Measurements from ENCODE around the gene SUSD5.

Gene SUSD5

GRCh38 chr3:33134026-33134625 is 84.5 kb downstream of the SUSD5 start:
- Histone ChIP-seq H3K4me1 (ENCODE audit: insufficient read depth, low read length) (peaks cover 5% of the 10 kb centered on the region), H3K27me3 (ENCODE audit: insufficient read depth, low read length) (no peaks in the 10 kb centered on the region), H3K9me3 (ENCODE audit: insufficient read depth, low read depth, low read length) (no peaks in the 10 kb centered on the region), H3K9ac (ENCODE audit: low read depth, low read length) (no peak overlapping the region), H3K27ac (ENCODE audit: low read depth, low read length) (no peak overlapping the region), H3K4me3 (ENCODE audit: low read length) (no peak overlapping the region), H3K36me3 (ENCODE audit: insufficient read depth, low read length) (peaks cover 42% of the 10 kb centered on the region)
- WGBS, result 94% methylated on average over 3 of the region's 4 CpGs

- Histone ChIP-seq H3K9me3 (ENCODE audit: insufficient read depth, low read depth, low read length) (no peaks in the 10 kb centered on the region), H3K4me3 (ENCODE audit: low read length) (no peak overlapping the region), H3K27me3 (ENCODE audit: insufficient read depth, low read length) (no peaks in the 10 kb centered on the region), H3K36me3 (ENCODE audit: insufficient read depth, low read length) (peaks cover 43% of the 10 kb centered on the region), H3K27ac (ENCODE audit: low read depth, low read length) (peak overlapping the region; percentile 5; the same call in 1 of the 2 replicates), H3K4me1 (ENCODE audit: insufficient read depth, low read length) (peaks cover 5% of the 10 kb centered on the region), H3K9ac (ENCODE audit: low read depth, low read length) (no peak overlapping the region)
- 78% methylated on average over 1 of the region's 1 CpG for WGBS
These were observed 86.6 kb downstream of the SUSD5 start for GRCh38 chr3:33132019-33132360.

- H3K9ac ChIP-seq (ENCODE audit: low read depth, low read length), result no peak overlapping the region
- H3K27me3 ChIP-seq (ENCODE audit: insufficient read depth, low read length), result no peaks in the 10 kb centered on the region
- no peak overlapping the region for H3K27ac ChIP-seq (ENCODE audit: low read depth, low read length)
- peaks cover 48% of the 10 kb centered on the region for H3K36me3 ChIP-seq (ENCODE audit: insufficient read depth, low read length)
- H3K9me3 ChIP-seq (ENCODE audit: insufficient read depth, low read depth, low read length), result no peaks in the 10 kb centered on the region
- no peak overlapping the region for H3K4me3 ChIP-seq (ENCODE audit: low read length)
- 55% methylated on average over 5 of the region's 6 CpGs for WGBS
- H3K4me1 ChIP-seq (ENCODE audit: insufficient read depth, low read length), result peaks cover 5% of the 10 kb centered on the region
These were observed 87.1 kb downstream of the SUSD5 start for GRCh38 chr3:33131331-33132018.

GRCh38 chr3:33130144-33130543 is 88.5 kb downstream of the SUSD5 start:
- Histone ChIP-seq H3K27me3 (ENCODE audit: insufficient read depth, low read length) (no peaks in the 10 kb centered on the region), H3K9me3 (ENCODE audit: insufficient read depth, low read depth, low read length) (no peaks in the 10 kb centered on the region), H3K4me3 (ENCODE audit: low read length) (no peak overlapping the region), H3K4me1 (ENCODE audit: insufficient read depth, low read length) (peaks cover 5% of the 10 kb centered on the region), H3K9ac (ENCODE audit: low read depth, low read length) (no peak overlapping the region), H3K36me3 (ENCODE audit: insufficient read depth, low read length) (peaks cover 55% of the 10 kb centered on the region), H3K27ac (ENCODE audit: low read depth, low read length) (no peak overlapping the region)
- WGBS, result 94% methylated on average over 2 of the region's 2 CpGs

- Histone ChIP-seq H3K27me3 (ENCODE audit: insufficient read depth, low read length) (no peaks in the 10 kb centered on the region), H3K9me3 (ENCODE audit: insufficient read depth, low read depth, low read length) (no peaks in the 10 kb centered on the region), H3K4me1 (ENCODE audit: insufficient read depth, low read length) (peaks cover 5% of the 10 kb centered on the region), H3K9ac (ENCODE audit: low read depth, low read length) (no peak overlapping the region), H3K4me3 (ENCODE audit: low read length) (no peak overlapping the region), H3K36me3 (ENCODE audit: insufficient read depth, low read length) (peaks cover 54% of the 10 kb centered on the region), H3K27ac (ENCODE audit: low read depth, low read length) (no peak overlapping the region)
- WGBS, result no CpG with 5 or more reads among the region's 1 CpG
These were observed 89.9 kb downstream of the SUSD5 start for GRCh38 chr3:33128706-33129105.

GRCh38 chr3:33125840-33126239 is 92.8 kb downstream of the SUSD5 start:
- Histone ChIP-seq H3K36me3 (ENCODE audit: insufficient read depth, low read length) (peaks cover 48% of the 10 kb centered on the region), H3K9me3 (ENCODE audit: insufficient read depth, low read depth, low read length) (no peaks in the 10 kb centered on the region), H3K4me1 (ENCODE audit: insufficient read depth, low read length) (no peaks in the 10 kb centered on the region), H3K27me3 (ENCODE audit: insufficient read depth, low read length) (no peaks in the 10 kb centered on the region), H3K4me3 (ENCODE audit: low read length) (no peak overlapping the region), H3K9ac (ENCODE audit: low read depth, low read length) (no peak overlapping the region), H3K27ac (ENCODE audit: low read depth, low read length) (no peak overlapping the region)
- WGBS, result 100% methylated on average over 3 of the region's 3 CpGs

- Histone ChIP-seq H3K36me3 (ENCODE audit: insufficient read depth, low read length) (peaks cover 49% of the 10 kb centered on the region), H3K9ac (ENCODE audit: low read depth, low read length) (no peak overlapping the region)
- WGBS, result 97% methylated on average over 1 of the region's 1 CpG
These were observed 94.0 kb downstream of the SUSD5 start for GRCh38 chr3:33124638-33125037.

GRCh38 chr3:33122991-33123390 is 95.6 kb downstream of the SUSD5 start:
- Histone ChIP-seq H3K9ac (ENCODE audit: low read depth, low read length) (no peak overlapping the region), H3K9me3 (ENCODE audit: insufficient read depth, low read depth, low read length) (no peaks in the 10 kb centered on the region), H3K36me3 (ENCODE audit: insufficient read depth, low read length) (peaks cover 49% of the 10 kb centered on the region), H3K4me1 (ENCODE audit: insufficient read depth, low read length) (no peaks in the 10 kb centered on the region), H3K4me3 (ENCODE audit: low read length) (no peak overlapping the region), H3K27ac (ENCODE audit: low read depth, low read length) (no peak overlapping the region), H3K27me3 (ENCODE audit: insufficient read depth, low read length) (no peaks in the 10 kb centered on the region)
- 93% methylated on average over 5 of the region's 5 CpGs for WGBS

More at GRCh38 chr3:33124638-33125037, 94.0 kb downstream of the SUSD5 start:
- Histone ChIP-seq H3K9me3 (ENCODE audit: insufficient read depth, low read depth, low read length) (no peaks in the 10 kb centered on the region), H3K27ac (ENCODE audit: low read depth, low read length) (no peak overlapping the region), H3K4me1 (ENCODE audit: insufficient read depth, low read length) (no peaks in the 10 kb centered on the region), H3K27me3 (ENCODE audit: insufficient read depth, low read length) (no peaks in the 10 kb centered on the region), H3K4me3 (ENCODE audit: low read length) (no peak overlapping the region)

- peaks cover 5% of the 10 kb centered on the region; the same call in 1 of the 2 replicates for H3K4me1 ChIP-seq (ENCODE audit: insufficient read depth, low read length)
- 96% methylated on average over 3 of the region's 3 CpGs for WGBS
- H3K36me3 ChIP-seq (ENCODE audit: insufficient read depth, low read length), result peaks cover 27% of the 10 kb centered on the region
- H3K9ac ChIP-seq (ENCODE audit: low read depth, low read length), result no peak overlapping the region
- no peaks in the 10 kb centered on the region for H3K9me3 ChIP-seq (ENCODE audit: insufficient read depth, low read depth, low read length)
- H3K4me3 ChIP-seq (ENCODE audit: low read length), result no peak overlapping the region
- H3K27ac ChIP-seq (ENCODE audit: low read depth, low read length), result no peak overlapping the region
- H3K27me3 ChIP-seq (ENCODE audit: insufficient read depth, low read length), result no peaks in the 10 kb centered on the region
These were observed 98.7 kb downstream of the SUSD5 start for GRCh38 chr3:33119891-33120290.

GRCh38 chr3:33117461-33117860 is 101.1 kb downstream of the SUSD5 start:
- no peak overlapping the region for H3K9ac ChIP-seq (ENCODE audit: low read depth, low read length)
- WGBS, result 91% methylated on average over 3 of the region's 3 CpGs
- H3K4me1 ChIP-seq (ENCODE audit: insufficient read depth, low read length), result peaks cover 10% of the 10 kb centered on the region; the same call in 1 of the 2 replicates
- H3K27me3 ChIP-seq (ENCODE audit: insufficient read depth, low read length), result 0 out of 2 replicates have a peak, but pooled peaks cover 3% of the 10 kb centered on the region
- no peak overlapping the region for H3K4me3 ChIP-seq (ENCODE audit: low read length)
- H3K9me3 ChIP-seq (ENCODE audit: insufficient read depth, low read depth, low read length), result no peaks in the 10 kb centered on the region
- H3K27ac ChIP-seq (ENCODE audit: low read depth, low read length), result no peak overlapping the region
- peaks cover 16% of the 10 kb centered on the region for H3K36me3 ChIP-seq (ENCODE audit: insufficient read depth, low read length)

GRCh38 chr3:33115024-33115768 is 103.4 kb downstream of the SUSD5 start:
- WGBS, result 73% methylated on average over 13 of the region's 13 CpGs

More at GRCh38 chr3:33115024-33115768, 103.4 kb downstream of the SUSD5 start:
- Histone ChIP-seq H3K4me1 (ENCODE audit: insufficient read depth, low read length) (peaks cover 10% of the 10 kb centered on the region; the same call in 1 of the 2 replicates), H3K9ac (ENCODE audit: low read depth, low read length) (no peak overlapping the region), H3K4me3 (ENCODE audit: low read length) (peak overlapping the region; percentile 66), H3K9me3 (ENCODE audit: insufficient read depth, low read depth, low read length) (no peaks in the 10 kb centered on the region), H3K36me3 (ENCODE audit: insufficient read depth, low read length) (peaks cover 2% of the 10 kb centered on the region), H3K27me3 (ENCODE audit: insufficient read depth, low read length) (0 out of 2 replicates have a peak, but pooled peaks cover 7% of the 10 kb centered on the region), H3K27ac (ENCODE audit: low read depth, low read length) (peak overlapping the region; percentile 7; the same call in 1 of the 2 replicates)

Measured in HUES64 (cell line).